ENCODE data around the gene LRRC37B. TPM values are rescaled to one million over a fixed set of nuclear protein-coding genes. Genes with fewer than 3 reads are reported as not detected.

The LRRC37B gene
- total RNA-seq, 4 donors from 2014 or later, result 13.2 to 23.5 (median 16.7) TPM

GRCh38 chr17:32102646-32103186 is 95.5 kb downstream of the LRRC37B start:
- Histone ChIP-seq H3K4me3 (no peak overlapping the region), H3K4me1 (no peaks in the 10 kb centered on the region), H3K27me3 (no peaks in the 10 kb centered on the region), H3K27ac (no peak overlapping the region), H3K36me3 (no peaks in the 10 kb centered on the region), H3K9me3 (no peaks in the 10 kb centered on the region)
- no peak for ATAC-seq
- TF ChIP-seq CTCF (IDR thresholded peaks at IDR 0.05), result no peak
- TF ChIP-seq EP300 (IDR thresholded peaks at IDR 0.05), result no peak
- no peak for TF ChIP-seq POLR2AphosphoS5 (IDR thresholded peaks at IDR 0.05)
- no peak for TF ChIP-seq POLR2A (IDR thresholded peaks at IDR 0.05)
- 66 to 77% methylated on average over 2 to 4 of the region's 5 CpGs for WGBS, 2 donors (ENCODE audit: low coverage in 1 of 2)

Small RNA genes within 50 kb of the gene (small RNA-seq; reads per million reads assigned to genes)
- gene AC090616.4, result 0 reads per million in 4 donors
- 0.09 to 0.27 (median 0.25) reads per million in 4 donors for gene RNA5SP437

Other genes starting within 250 kb of the LRRC37B start
- gene COPRS, start 148.1 kb upstream of the LRRC37B start, total RNA-seq, result 100 to 1,000 TPM in 3 of 4 donors, 10 to 100 TPM in 1; 91.1 to 148 (median 140) TPM
- 10 to 100 TPM; 28.5 to 43.3 (median 31.4) TPM for gene UTP6, start 105.7 kb upstream of the LRRC37B start, total RNA-seq
- gene SUZ12, start 70.4 kb upstream of the LRRC37B start, total RNA-seq, result 10 to 100 TPM; 19.0 to 26.3 (median 22.7) TPM
- gene RHOT1, start 135.1 kb downstream of the LRRC37B start, total RNA-seq, result 10 to 100 TPM; 34.4 to 58.3 (median 46.0) TPM

Measured in gastroesophageal sphincter (tissue), 4 donors.